ENCODE data around the gene DNAAF6. TPM values are rescaled to one million over a fixed set of nuclear protein-coding genes. Genes with fewer than 3 reads are reported as not detected.
"Not testable (repeated sequence)": the region's sequence is repeated elsewhere in the genome, so short reads cannot be mapped to it uniquely, and the experiment has no call there.

The DNAAF6 gene
- total and polyA plus RNA-seq, 8 donors: 1.3 TPM; not detected in 7

DNA sequence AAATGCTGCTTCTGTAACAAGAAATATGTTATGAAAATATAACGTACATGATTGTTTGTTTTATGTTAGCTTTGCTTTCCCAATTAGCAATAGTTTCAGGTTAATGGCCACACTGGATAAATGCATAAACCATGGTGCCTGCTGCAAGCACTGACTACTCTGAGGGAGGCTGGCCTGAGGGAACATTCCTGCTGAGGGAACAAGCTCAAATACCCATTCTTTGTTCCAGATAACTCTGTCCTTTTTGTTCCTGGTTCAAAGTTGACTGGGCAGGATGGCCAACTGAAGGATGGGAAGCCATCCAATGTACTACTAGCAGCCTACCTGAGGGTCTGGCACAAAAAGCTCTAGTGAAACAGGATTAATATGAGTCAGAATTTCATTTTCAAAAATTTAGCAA, 37.7 kb upstream of the DNAAF6 start:
- 59 to 88% (median 83%) methylated on average over 1 of the region's 1 CpG for WGBS, 5 donors
- Histone ChIP-seq H3K27ac (no peak overlapping the region), H3K36me3 (no peaks in the 10 kb centered on the region), H3K4me1 (no peaks in the 10 kb centered on the region), H3K27me3 (no peaks in the 10 kb centered on the region), H3K4me3 (no peak overlapping the region), H3K9me3 (no peaks in the 10 kb centered on the region)
- intact Hi-C loops (cut with DNase I; ENCODE audit: low total_unique reads): no loop called here
- DNase-seq: no peak
- TF ChIP-seq POLR2AphosphoS5 (IDR thresholded peaks at IDR 0.05) (no peak), CTCF (IDR thresholded peaks at IDR 0.05) (no peak), POLR2A (IDR thresholded peaks at IDR 0.05) (no peak), EP300 (IDR thresholded peaks at IDR 0.05) (no peak)

DNA sequence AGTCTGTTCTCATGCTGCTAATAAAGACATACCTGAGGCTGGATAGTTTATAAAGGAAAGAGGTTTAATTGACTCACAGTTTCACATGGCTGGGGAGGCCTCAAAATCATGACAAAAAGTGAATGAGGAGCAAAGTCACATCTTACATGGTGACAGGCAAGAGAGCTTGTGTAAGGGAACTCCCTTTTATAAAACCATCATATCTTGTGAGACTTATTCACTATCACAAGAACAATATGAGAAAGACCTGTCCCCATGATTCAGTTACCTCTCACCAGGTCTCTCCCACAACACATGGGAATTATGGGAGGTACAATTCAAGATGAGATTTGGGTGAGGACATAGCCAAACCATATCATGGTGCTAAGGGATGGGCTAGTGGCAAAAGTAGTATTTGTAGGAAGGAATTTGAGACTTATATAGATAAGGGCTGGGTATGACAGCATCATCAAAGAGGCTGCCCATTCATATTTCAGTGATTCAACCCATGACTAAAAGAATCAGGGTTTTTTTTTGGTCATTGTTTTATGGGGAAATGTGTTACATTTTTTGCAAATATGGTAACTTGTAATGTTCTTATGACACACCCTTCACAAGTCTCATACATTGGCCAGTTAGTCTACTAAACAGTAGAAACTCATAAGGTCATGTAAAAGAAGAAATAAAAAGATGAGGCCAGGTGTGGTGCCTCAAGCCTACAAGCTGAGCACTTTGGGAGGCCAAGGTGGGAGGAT, 34.9 kb upstream of the DNAAF6 start:
- Histone ChIP-seq H3K36me3 (no peaks in the 10 kb centered on the region), H3K27ac (no peak overlapping the region), H3K4me3 (no peak overlapping the region), H3K9me3 (no peaks in the 10 kb centered on the region), H3K27me3 (no peaks in the 10 kb centered on the region), H3K4me1 (no peaks in the 10 kb centered on the region)
- intact Hi-C loops (cut with DNase I; ENCODE audit: low total_unique reads): no loop called here
- TF ChIP-seq POLR2A (IDR thresholded peaks at IDR 0.05): no peak
- no peak for TF ChIP-seq POLR2AphosphoS5 (IDR thresholded peaks at IDR 0.05)
- no peak for TF ChIP-seq EP300 (IDR thresholded peaks at IDR 0.05)
- TF ChIP-seq CTCF (IDR thresholded peaks at IDR 0.05): no peak
- DNase-seq: no peak

- DNase-seq: no peak
Observed at GRCh38 chrX:107197319-107197718, 9.1 kb upstream of the DNAAF6 start.

GRCh38 chrX:107198074-107198473, 8.3 kb upstream of the DNAAF6 start:
- H3K27ac ChIP-seq; H3K27me3 ChIP-seq; H3K9me3 ChIP-seq; DNase-seq; H3K36me3 ChIP-seq; intact Hi-C loops (cut with DNase I; ENCODE audit: low total_unique reads); H3K4me1 ChIP-seq; H3K4me3 ChIP-seq: not testable (repeated sequence)
- WGBS, 5 donors: 82 to 94% (median 92%) methylated on average over 6 of the region's 6 CpGs

More at GRCh38 chrX:107197319-107197718, 9.1 kb upstream of the DNAAF6 start:
- H3K27ac ChIP-seq: no peak overlapping the region
- H3K36me3 ChIP-seq: no peaks in the 10 kb centered on the region
- intact Hi-C loops (cut with DNase I; ENCODE audit: low total_unique reads): no loop called here
- H3K4me3 ChIP-seq: no peak overlapping the region
- H3K9me3 ChIP-seq: no peaks in the 10 kb centered on the region
- no peaks in the 10 kb centered on the region for H3K4me1 ChIP-seq
- 82 to 94% (median 90%) methylated on average over 1 of the region's 1 CpG for WGBS, 5 donors
- no peak for TF ChIP-seq POLR2AphosphoS5 (IDR thresholded peaks at IDR 0.05)
- TF ChIP-seq POLR2A (IDR thresholded peaks at IDR 0.05): no peak
- no peak for TF ChIP-seq CTCF (IDR thresholded peaks at IDR 0.05)
- no peak for TF ChIP-seq EP300 (IDR thresholded peaks at IDR 0.05)
- H3K27me3 ChIP-seq: no peaks in the 10 kb centered on the region

DNA sequence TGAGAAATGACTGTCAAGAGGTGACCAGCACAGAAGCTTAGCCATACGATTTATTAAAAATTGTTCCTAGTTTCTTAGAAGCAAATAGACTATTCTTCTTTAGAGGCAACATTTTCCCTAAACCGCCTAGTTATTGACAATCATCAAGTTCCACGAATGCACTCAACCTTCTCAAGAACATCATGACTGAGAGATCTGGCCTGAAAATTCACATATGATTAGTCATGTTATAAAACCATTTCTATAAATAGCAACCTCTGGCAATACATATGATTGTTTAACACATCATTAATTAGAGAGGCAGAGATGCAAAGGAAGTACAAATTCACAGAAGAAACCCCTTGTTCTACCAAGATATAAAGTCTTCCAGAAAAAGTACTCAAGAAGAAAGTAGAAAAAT, 6.9 kb upstream of the DNAAF6 start:
- intact Hi-C loops (cut with DNase I; ENCODE audit: low total_unique reads): no loop called here
- H3K27ac ChIP-seq: no peak overlapping the region
- 69 to 90% (median 79%) methylated on average over 3 of the region's 3 CpGs for WGBS, 5 donors
- no peaks in the 10 kb centered on the region for H3K27me3 ChIP-seq
- H3K4me1 ChIP-seq: no peaks in the 10 kb centered on the region
- TF ChIP-seq EP300 (IDR thresholded peaks at IDR 0.05) (no peak), POLR2A (IDR thresholded peaks at IDR 0.05) (no peak), CTCF (IDR thresholded peaks at IDR 0.05) (no peak), POLR2AphosphoS5 (IDR thresholded peaks at IDR 0.05) (no peak)
- no peaks in the 10 kb centered on the region for H3K36me3 ChIP-seq
- H3K4me3 ChIP-seq: no peak overlapping the region
- DNase-seq: no peak
- H3K9me3 ChIP-seq: no peaks in the 10 kb centered on the region

Data from stomach (tissue), 9 donors.